GM21423 (cell line): ENCODE data around the gene GDF10.

Source experiments
- ATAC-seq: cut with Tn5 transposase; IDR thresholded peaks from one replicate; pipeline ENCODE4 v1.9.1; 2021; ENCODE audit warnings: mild to moderate bottlenecking, moderate library complexity; ENCODE audit not compliant: unreplicated experiment

The GDF10 gene

GRCh38 chr10:47268696-47269095 is 31.3 kb upstream of the GDF10 start:
- ATAC-seq: no peak

GRCh38 chr10:47269294-47269693 is 30.7 kb upstream of the GDF10 start:
- ATAC-seq: no peak

DNA sequence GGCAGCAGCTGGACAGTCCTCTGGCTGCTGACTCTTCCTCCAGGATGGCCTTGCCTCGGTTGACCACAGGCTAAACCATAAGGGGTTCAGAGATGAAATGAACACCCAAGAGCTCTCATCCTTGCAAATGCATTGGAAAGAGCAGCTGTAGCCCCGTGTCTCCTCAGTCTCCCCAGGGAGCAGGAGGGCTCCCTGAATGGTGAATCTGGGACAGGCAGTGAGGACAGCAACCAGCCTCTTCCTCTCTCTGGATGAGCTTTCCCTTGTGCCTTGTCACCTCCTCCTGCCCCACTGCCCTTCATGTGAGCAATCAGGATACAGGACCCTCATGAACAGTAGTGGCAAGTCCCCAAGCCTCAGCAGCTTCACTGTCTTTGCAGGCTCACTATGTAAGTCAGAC is 23.9 kb upstream of the GDF10 start:
- ATAC-seq: no peak

DNA sequence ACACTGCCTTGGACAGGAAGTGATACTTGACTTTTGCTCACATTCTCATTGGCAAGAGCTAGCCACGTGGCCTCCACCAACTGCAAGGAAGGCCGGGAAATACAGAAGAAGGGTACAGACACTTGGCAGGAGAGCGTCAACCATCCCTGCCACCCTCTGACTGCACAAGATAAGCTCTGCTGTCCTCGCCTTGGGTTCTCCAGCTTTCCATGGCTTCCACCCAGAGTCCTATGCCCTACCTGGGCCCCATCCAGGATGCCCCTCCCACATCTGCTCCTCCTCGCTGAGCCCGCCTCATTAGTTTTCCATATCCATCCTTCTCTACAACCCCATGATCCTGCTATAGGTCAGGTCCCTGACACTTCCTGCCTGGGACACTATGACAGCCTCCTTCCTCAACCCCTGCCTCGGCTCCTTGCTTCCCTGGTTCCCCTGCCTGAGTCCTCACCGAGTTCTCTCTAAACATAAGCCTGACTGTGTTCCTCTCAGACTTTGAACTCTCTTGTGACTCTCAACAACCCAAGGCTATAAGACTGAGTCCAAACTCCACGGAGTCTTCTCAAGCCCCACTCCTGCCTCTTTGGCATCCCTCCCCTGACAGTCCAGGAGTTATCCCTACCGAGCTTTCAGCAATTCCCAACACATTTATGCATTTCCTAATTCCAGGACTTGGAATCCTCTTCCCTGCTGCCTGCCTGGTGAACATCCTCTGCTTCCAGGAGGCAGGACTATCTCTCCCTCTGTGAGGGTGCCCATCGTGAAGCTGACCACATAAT is 23.2 kb upstream of the GDF10 start:
- no peak for ATAC-seq

DNA sequence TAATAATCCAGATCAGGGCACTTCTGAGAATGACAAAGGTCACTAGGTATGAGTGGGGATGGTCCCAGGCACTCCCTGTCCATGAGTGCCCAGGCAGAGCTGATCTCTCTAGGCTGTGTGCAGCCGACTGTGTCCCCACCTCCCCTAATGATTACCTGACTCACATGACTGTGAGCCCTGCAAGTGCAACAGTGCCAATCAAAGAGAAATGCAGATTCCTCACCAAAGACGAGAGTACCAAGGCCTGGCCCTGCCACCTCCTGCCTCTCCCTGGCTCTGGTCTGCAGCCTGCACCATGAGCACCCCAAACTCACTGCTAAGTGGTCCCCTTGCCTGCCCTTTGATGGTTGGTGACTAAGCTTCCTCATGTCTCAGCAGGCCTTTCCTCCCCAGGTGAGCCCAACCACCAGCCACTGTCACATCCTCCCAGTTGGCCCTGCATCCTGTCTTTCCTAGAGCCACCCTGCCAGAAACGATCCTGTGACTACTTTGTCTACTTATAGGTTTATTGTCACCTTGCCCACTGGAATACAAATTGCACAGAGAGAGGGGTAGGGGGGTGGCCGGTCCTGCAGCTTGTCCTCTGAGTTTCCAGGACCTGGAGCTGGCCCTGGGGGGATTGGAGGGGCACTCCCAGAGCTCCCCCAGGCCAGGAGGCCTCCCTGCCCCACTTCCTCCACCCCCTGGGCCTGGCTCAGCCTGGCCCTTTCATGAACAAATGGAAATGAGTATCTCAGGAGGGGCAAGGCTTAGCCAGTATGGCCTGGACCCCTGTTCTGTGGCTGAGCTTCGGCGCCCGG is 22.4 kb upstream of the GDF10 start:
- ATAC-seq: no peak

DNA sequence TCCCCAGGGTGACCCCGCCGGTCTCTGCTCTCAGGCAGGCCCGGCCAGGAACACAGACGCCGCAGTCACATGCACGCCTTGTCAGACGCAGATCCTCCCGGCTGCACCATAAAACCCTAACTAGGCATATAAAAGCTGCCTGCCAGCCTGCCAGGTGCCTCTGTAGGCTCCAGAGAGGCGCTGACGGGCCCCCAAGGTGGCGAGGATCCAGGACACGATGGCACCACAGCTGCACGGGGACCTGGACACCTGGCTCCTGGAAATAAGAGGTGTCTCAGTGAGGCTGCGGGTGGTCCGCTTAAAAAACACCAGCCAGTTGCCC is 21.9 kb upstream of the GDF10 start:
- ATAC-seq: no peak

DNA sequence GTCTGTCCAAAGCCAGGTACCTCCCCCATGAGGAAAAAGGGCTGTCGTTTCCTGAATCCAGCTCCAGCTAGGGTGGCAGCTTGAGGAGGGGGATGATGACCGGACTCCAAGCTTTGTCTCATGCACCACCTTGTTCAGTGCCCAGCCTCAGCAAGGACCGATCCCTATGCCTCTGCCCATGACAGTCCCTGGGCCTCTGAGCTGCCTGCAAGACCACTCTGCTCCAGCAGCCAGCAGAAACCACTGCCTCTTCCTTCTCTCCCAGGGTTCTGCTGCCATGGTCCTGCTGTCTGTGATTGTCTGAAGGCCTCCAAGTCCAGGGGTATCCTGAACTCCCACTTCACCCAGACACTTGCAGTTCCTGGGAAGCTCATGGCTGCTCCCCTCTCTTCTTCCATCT is 21.3 kb upstream of the GDF10 start:
- no peak for ATAC-seq

- ATAC-seq: no peak
Measured at GRCh38 chr10:47279276-47279675, 20.7 kb upstream of the GDF10 start.

DNA sequence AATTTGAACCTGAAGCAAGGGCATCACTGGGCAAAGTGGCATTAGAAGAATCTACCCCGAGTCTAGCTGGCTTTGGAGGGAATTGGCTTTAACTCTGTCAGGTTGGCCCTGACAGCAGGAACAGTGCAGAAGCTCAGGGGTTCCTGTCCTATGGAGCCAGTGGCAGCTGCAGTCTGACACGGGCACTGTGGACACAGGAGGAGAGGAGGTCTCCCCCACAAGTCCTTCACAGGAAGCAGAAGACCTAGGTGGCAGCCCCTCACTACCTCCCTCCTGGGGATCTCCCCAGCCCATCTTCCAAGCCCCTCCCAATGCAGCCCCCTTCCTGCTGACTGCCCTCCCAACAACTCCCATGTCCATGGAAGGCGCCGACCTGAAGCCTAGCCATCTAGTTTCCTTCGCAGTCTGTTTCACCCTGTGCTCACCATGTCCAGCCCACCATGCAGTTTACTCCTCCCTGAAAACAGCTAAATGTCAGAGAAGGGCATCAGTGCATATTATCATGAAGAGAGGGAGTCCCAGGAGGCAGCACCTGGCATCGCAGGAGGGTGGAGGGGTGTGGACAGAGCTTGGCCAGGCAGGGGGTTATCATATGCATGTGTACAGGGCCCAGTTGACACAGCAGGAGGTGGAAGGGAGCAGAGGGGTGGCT is 17.9 kb upstream of the GDF10 start:
- no peak for ATAC-seq

DNA sequence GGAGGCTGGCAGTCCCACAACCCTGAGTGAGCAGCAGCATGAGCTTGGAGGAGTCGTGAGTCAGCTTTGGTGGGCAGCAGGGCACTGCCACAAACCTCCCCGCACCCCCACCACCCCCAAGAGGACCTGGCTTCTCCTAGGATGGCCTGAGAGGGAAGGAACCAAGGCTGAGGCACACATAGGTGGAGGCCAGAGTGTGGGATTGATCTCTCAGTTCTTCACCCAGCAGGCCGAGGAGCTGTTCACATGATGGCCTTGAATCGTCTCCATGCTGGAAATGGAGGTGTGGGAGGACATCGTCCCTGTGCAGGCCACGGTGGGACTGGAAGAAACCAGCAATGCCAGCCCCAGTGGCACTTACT is 17.4 kb upstream of the GDF10 start:
- ATAC-seq: no peak

GRCh38 chr10:47283101-47283630 is 16.8 kb upstream of the GDF10 start:
- no peak for ATAC-seq

- ATAC-seq: no peak
Measured at GRCh38 chr10:47283848-47284247, 16.1 kb upstream of the GDF10 start.

- no peak for ATAC-seq
Measured at GRCh38 chr10:47285381-47286115, 14.4 kb upstream of the GDF10 start.

DNA sequence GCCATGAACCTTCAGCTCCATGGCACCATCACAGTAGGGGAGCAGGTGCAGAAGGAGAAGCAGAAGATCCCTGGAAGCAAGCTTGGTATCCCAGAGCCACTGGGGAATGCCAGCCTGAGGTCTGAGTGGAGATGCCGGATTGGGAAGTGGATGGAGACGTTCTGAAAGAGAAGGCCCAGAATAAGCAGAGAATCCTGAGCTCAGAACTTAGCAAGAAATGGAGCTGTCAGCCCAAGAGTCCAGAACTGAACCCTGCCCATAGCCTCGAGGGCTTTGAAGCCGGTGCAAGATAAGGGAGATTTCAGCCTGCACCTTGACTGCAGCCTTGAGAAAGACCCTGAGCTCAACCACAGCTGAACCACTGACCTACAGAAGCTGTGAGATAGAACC is 13.9 kb upstream of the GDF10 start:
- ATAC-seq: no peak

DNA sequence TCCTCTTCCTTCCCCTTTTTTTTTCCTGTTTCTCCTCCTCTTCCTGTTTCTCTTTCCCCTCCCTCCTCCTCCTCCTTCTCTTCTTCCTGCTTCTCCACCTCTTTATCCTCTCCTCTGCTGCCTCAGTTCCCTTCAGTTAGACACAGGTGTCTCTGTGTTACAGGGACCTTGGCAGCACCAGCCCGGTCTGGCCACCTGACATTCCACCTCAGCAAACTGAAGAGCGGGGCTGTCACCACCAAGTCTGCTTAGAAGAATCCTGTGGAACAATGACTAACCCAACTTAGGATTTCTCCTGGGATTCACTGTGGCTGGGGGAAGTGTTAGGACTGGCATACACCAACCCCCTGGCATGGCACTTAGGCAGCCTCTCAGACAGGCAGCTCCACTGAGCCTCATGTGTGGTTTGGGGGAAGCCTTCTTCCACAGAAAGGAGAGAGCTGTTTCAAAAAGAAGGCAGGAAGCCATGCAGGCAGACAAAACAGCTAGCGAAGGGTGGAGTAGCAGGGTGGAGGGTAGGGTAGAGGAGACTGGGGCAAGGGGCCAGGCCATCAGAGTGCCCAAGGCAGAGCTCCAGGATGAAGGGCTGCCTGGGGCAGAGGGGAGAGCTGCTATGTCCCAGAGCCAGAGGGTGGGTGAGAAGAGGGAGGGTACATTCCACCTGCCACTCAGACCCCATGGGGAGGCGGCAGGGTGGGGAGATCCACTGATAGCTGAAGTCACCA is 13.2 kb upstream of the GDF10 start:
- ATAC-seq: no peak

GRCh38 chr10:47287365-47287802 is 12.6 kb upstream of the GDF10 start:
- no peak for ATAC-seq

DNA sequence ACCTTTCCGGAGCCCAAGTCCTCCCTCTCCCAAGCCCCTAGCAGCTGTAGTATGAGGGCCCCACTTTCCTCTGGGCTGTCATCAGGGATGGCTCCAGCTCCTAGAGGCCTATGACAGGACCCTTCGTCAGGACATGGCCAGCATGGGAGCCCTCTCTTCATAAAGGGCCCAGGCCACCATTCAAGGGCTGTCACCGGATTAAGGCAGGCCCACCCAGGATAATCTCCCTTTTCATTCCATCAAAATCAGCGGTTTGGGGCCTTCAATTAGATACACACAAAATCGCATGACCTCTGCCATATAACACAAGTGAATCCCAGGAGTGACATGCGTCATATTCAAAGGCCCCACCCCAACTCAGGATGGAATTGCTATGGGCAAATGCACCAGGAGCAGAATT is 12.2 kb upstream of the GDF10 start:
- ATAC-seq: no peak

DNA sequence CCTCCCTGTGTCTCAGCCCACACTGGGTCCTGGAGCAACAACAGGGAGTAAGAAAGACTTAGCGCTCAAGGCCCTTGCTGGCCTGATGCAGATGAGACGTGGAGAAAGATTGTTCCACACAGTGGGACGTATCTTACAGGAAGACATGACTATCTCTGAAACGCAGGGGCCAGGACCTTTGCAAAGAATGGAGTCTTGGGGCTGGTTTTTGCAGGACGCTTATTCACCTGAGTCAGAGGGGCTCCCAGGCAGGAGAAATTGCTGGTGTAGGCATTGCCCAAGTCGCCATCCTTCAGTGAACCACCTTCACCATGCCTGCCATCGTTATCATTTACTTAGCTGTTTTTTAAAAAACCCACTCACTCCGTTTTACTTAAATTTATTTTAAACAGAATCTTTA is 11.8 kb upstream of the GDF10 start:
- ATAC-seq: no peak

DNA sequence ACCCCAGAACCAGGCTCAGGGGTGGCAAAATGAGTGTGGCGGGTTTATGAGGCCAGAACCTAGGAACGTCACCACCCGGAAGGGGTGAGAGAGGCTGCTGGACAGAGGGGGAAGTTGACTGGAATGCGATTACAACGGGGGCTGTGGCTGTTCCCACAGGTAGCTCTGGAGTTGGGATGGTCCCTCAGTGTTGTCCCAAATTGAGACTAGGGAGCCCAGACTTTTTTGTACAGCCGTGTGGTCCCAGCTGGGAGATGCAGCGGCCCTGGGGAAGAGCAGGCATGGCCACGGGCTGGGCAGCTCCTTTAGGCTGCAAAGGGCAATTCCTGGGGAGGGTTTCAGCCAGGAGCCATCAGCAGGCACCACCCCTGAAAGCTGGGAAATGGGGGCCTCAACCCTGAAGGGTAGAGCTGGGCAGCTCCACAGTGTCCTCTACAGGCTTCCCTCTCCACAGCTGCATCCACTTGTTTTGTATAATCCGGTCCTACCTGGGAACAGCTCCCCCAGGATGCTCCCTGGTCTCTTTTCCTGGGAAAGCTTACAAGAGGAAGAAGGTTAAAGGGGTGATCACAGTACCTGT is 11.0 kb upstream of the GDF10 start:
- no peak for ATAC-seq

GRCh38 chr10:47289921-47290320 is 10.1 kb upstream of the GDF10 start:
- ATAC-seq: no peak
